A549 (cell line): ENCODE data around the gene NEUROG1. TPM values are rescaled to one million over a fixed set of nuclear protein-coding genes. Genes with fewer than 3 reads are reported as not detected.

Experiments used
- ATAC-seq, 2 experiments: fragments of 200-7000 bp in 1 of 2; fragments of >200 bp in 1 of 2; cut with Nextera tagmentation in 1 of 2; cut with Tn5 transposase in 1 of 2; 3 replicates each; pipeline versions ENCODE4 v1.8.0 to v1.9.1; 2018 to 2020; ENCODE audit warnings: mild to moderate bottlenecking in 1 of 2, moderate library complexity in 1 of 2
- CTCF ChIA-PET: fragments of 300-600 bp; sonication (Branson Sonifier 250); formaldehyde crosslinking; extraction: SDS; loops from one replicate; lab custom pipeline; 2021; ENCODE audit warnings: antibody characterized with exemption, inconsistent platforms; lab: Yijun Ruan, JAX
- POLR2A ChIA-PET: fragments of 350-600 bp; formaldehyde crosslinking; extraction: SDS; loops from one replicate; lab custom pipeline; 2021; ENCODE audit warnings: antibody characterized with exemption, inconsistent platforms; lab: Yijun Ruan, JAX
- DNase-seq, 2 experiments: peaks; one replicate each; pipeline versions ENCODE4 v3.0.0 to v3.0.0-alpha.2; 2011 to 2016; ENCODE audit warnings: low read depth in 1 of 2, low spot score in 1 of 2
- FAIRE-seq: peaks from 2 replicates; lab custom pipeline; 2011; peaks lifted over from hg19 to GRCh38; lab: Jason Lieb, UNC
- H3K27ac ChIP-seq, 2 experiments: fragments of >200 bp; sonication (Bioruptor Twin); formaldehyde crosslinking; 3 replicates each; pipeline ENCODE4 v1.5.1; 2016 to 2017
- H3K4me1 ChIP-seq: fragments of >200 bp; sonication (Bioruptor Twin); formaldehyde crosslinking; 3 replicates; pipeline ENCODE4 v1.6.1; 2016
- H3K4me2 ChIP-seq: fragments of >200 bp; sonication (Bioruptor Twin); formaldehyde crosslinking; 3 replicates; pipeline ENCODE4 v1.6.1; 2016
- H3K4me3 ChIP-seq: fragments of >200 bp; sonication (Bioruptor Twin); formaldehyde crosslinking; 3 replicates; pipeline ENCODE4 v1.5.1; 2016
- H3K9me3 ChIP-seq: fragments of >200 bp; sonication (Bioruptor Twin); formaldehyde crosslinking; 3 replicates; pipeline ENCODE4 v1.6.1; 2016
- BCL3 ChIP-seq: fragments of >200 bp; sonication (Bioruptor Twin); formaldehyde crosslinking; IDR thresholded peaks from 3 replicates; pipeline ENCODE4 v1.6.1; 2016
- BHLHE40 ChIP-seq: IDR thresholded peaks from 2 replicates; pipeline ENCODE4 v1.6.1; 2012; ENCODE audit warnings: low read depth, low read length, inconsistent platforms
- CBX2 ChIP-seq: fragments of 200-600 bp; sonication (generic); IDR thresholded peaks from 2 replicates; pipeline ENCODE4 v1.6.1; 2016; ENCODE audit warnings: low read depth, mild to moderate bottlenecking, borderline replicate concordance
- CBX8 ChIP-seq: fragments of 200-600 bp; sonication (generic); IDR thresholded peaks from 2 replicates; pipeline ENCODE4 v1.6.1; 2016
- CEBPB ChIP-seq, 2 experiments: fragments of >200 bp in 1 of 2; sonication (Bioruptor Twin) in 1 of 2; formaldehyde crosslinking in 1 of 2; IDR thresholded peaks; 2 replicates each; pipeline ENCODE4 v1.6.1; 2012 to 2016
- CHD2 ChIP-seq: fragments of 150-350 bp; IDR thresholded peaks from 2 replicates; pipeline ENCODE4 v1.6.1; 2014; ENCODE audit warnings: low read length; ENCODE audit not compliant: partially characterized antibody
- CTCF ChIP-seq: fragments of >200 bp; sonication (Bioruptor Twin); formaldehyde crosslinking; IDR thresholded peaks from 3 replicates; pipeline ENCODE4 v1.5.1; 2016
- EHF ChIP-seq: fragments of 250-450 bp; sonication (Bioruptor Pico); IDR thresholded peaks from 2 replicates; pipeline ENCODE4 v1.5.0; 2020; ENCODE audit warnings: mild to moderate bottlenecking
- EP300 ChIP-seq, 2 experiments: fragments of >200 bp; sonication (Bioruptor Twin); formaldehyde crosslinking; IDR thresholded peaks; 2 replicates in 1 of 2; 3 replicates in 1 of 2; pipeline ENCODE4 v1.6.1; 2016 to 2017
- HDAC2 ChIP-seq: fragments of 200-600 bp; sonication (generic); IDR thresholded peaks from 2 replicates; pipeline ENCODE4 v1.6.1; 2016
- HES2 ChIP-seq: fragments of >200 bp; sonication (Bioruptor Twin); formaldehyde crosslinking; IDR thresholded peaks from 2 replicates; pipeline ENCODE4 v1.6.1; 2016
- KDM1A ChIP-seq: fragments of 200-600 bp; sonication (generic); IDR thresholded peaks from 2 replicates; pipeline ENCODE4 v1.6.1; 2016; ENCODE audit warnings: low read depth, mild to moderate bottlenecking
- MAFK ChIP-seq: fragments of 450-650 bp; IDR thresholded peaks from 2 replicates; pipeline ENCODE4 v1.6.1; 2014; ENCODE audit not compliant: partially characterized antibody
- MAZ ChIP-seq: fragments of 150-350 bp; IDR thresholded peaks from 2 replicates; pipeline ENCODE4 v1.6.1; 2014; ENCODE audit warnings: antibody characterized with exemption, low read depth, low read length, borderline replicate concordance
- NFE2L2 ChIP-seq: fragments of 150-350 bp; conservative IDR thresholded peaks from 2 replicates; pipeline ENCODE4 v1.6.1; 2014; ENCODE audit warnings: low read length
- NPAS2 ChIP-seq: fragments of 250-450 bp; sonication (Bioruptor Pico); IDR thresholded peaks from 2 replicates; pipeline ENCODE4 v1.8.0; 2022; ENCODE audit warnings: mild to moderate bottlenecking, moderate library complexity, borderline replicate concordance
- NR3C1 ChIP-seq: fragments of >200 bp; sonication (Bioruptor Twin); formaldehyde crosslinking; IDR thresholded peaks from 3 replicates; pipeline ENCODE4 v1.6.1; 2017
- PBX3 ChIP-seq: IDR thresholded peaks from 2 replicates; pipeline ENCODE4 v1.6.1; 2012
- PHF8 ChIP-seq: fragments of 200-600 bp; sonication (generic); IDR thresholded peaks from 2 replicates; pipeline ENCODE4 v1.6.1; 2016; ENCODE audit warnings: low read depth, mild to moderate bottlenecking, antibody characterized with exemption, moderate library complexity, borderline replicate concordance
- POLR2A ChIP-seq: IDR thresholded peaks from 2 replicates; pipeline ENCODE4 v1.6.1; 2012; ENCODE audit warnings: mild to moderate bottlenecking, low read length
- POLR2AphosphoS2 ChIP-seq: conservative IDR thresholded peaks from 2 replicates; pipeline ENCODE4 v1.6.1; 2012; ENCODE audit warnings: low read length, improper control_type of control experiment, inconsistent platforms
- RARB ChIP-seq: fragments of 250-450 bp; sonication (Bioruptor Pico); IDR thresholded peaks from 2 replicates; pipeline ENCODE4 v1.8.0; 2021; ENCODE audit warnings: mild to moderate bottlenecking, moderate library complexity
- REST ChIP-seq: fragments of 200-600 bp; sonication (generic); IDR thresholded peaks from 2 replicates; pipeline ENCODE4 v1.6.1; 2016; ENCODE audit warnings: antibody characterized with exemption, mild to moderate bottlenecking, moderate library complexity
- RNF2 ChIP-seq: fragments of 200-600 bp; sonication (generic); IDR thresholded peaks from 2 replicates; pipeline ENCODE4 v1.6.1; 2016; ENCODE audit warnings: low read depth, mild to moderate bottlenecking, antibody characterized with exemption, moderate library complexity, borderline replicate concordance
- SREBF2 ChIP-seq: fragments of 450-650 bp; IDR thresholded peaks from 2 replicates; pipeline ENCODE4 v1.6.1; 2014; ENCODE audit warnings: mild to moderate bottlenecking, moderate library complexity
- TP53 ChIP-seq: fragments of 250-450 bp; sonication (Bioruptor Pico); IDR thresholded peaks from 2 replicates; pipeline ENCODE4 v1.5.0; 2021; ENCODE audit warnings: mild to moderate bottlenecking, moderate library complexity
- USF2 ChIP-seq: fragments of 450-650 bp; IDR thresholded peaks from 2 replicates; pipeline ENCODE4 v1.6.1; 2014; ENCODE audit warnings: antibody characterized with exemption
- ZSCAN20 ChIP-seq: fragments of 250-450 bp; sonication (Bioruptor Pico); IDR thresholded peaks from 2 replicates; pipeline ENCODE4 v1.8.0; 2022; ENCODE audit warnings: mild to moderate bottlenecking, moderate library complexity
- WGBS: methylation state at CpG from one replicate; pipeline ENCODE4 v1.1.6; 2017; ENCODE audit errors: missing lambda C conversion rate; 5-methylcytosine and 5-hydroxymethylcytosine counted together
- polyA plus RNA-seq, 4 experiments: library from polyadenylated mRNA; depleted of rRNA in 3 of 4; stranded (reverse); fragments of >200 nt; fragmentation: RNase III in 1 of 4; extraction: RNeasy Plus Mini Kit Qiagen cat#74134 plus additional on column Dnase treatment in 1 of 4; gene quantifications; 2 replicates in 3 of 4; 3 replicates in 1 of 4; pipeline ENCODE4 v1.2.3, GENCODE V29; 2011 to 2017

The NEUROG1 gene
- polyA plus RNA-seq, 2 of the 4 experiments (the other 2 are of a cell fraction), result not detected

- ATAC-seq (no peak), DNase-seq (no peak), FAIRE-seq (no peak)
- WGBS, result 16% methylated on average over 2 of the region's 2 CpGs
- no peak overlapping the region for H3K27ac ChIP-seq
- H3K4me3 ChIP-seq, result no peak overlapping the region
- H3K4me2 ChIP-seq, result no peak overlapping the region
- H3K4me1 ChIP-seq, result no peaks in the 10 kb centered on the region
- ChIA-PET POLR2A (no interaction called here), CTCF (interaction anchor here (0.6 to 6.0 kb wide), 4 partner anchors 18 to 124 kb away, joined by 3 to 22 read pairs (median 4); no protein-coding TSS in a partner anchor)
- no peak for TF ChIP-seq RARB
- no peak for TF ChIP-seq SREBF2
- no peak for TF ChIP-seq PBX3
- TF ChIP-seq NR3C1, result no peak
- no peak for TF ChIP-seq USF2
- TF ChIP-seq CTCF, result no peak
- no peak for TF ChIP-seq TP53 (CRISPR knock-in tag)
- no peak for TF ChIP-seq BCL3
- TF ChIP-seq MAZ, result no peak
- TF ChIP-seq NPAS2 (CRISPR knock-in tag), result no peak
- no peak for TF ChIP-seq BHLHE40
- no peak for TF ChIP-seq EP300 (IDR thresholded peaks at IDR 0.05)
- H3K9me3 ChIP-seq, result no peaks in the 10 kb centered on the region
These were observed 48.5 kb upstream of the NEUROG1 start for GRCh38 chr5:135584276-135584675.

- 15% methylated on average over 6 of the region's 6 CpGs for WGBS
- ChIA-PET CTCF (interaction anchor here (1.5 to 25.3 kb wide), 3 partner anchors 16 to 116 kb away, joined by 5 to 600 read pairs (median 22); no protein-coding TSS in a partner anchor), POLR2A (no interaction called here)
- H3K27ac ChIP-seq, result no peak overlapping the region
- no peaks in the 10 kb centered on the region for H3K4me1 ChIP-seq
- DNase-seq, result no peak
- H3K4me3 ChIP-seq, result no peak overlapping the region
- no peak for FAIRE-seq
- no peak overlapping the region for H3K4me2 ChIP-seq
- no peak for ATAC-seq
- 0 out of 3 replicates have a peak, but pooled peaks cover 8% of the 10 kb centered on the region for H3K9me3 ChIP-seq
- TF ChIP-seq HES2, result no peak
- no peak for TF ChIP-seq TP53 (CRISPR knock-in tag)
- no peak for TF ChIP-seq POLR2A
- TF ChIP-seq EP300 (IDR thresholded peaks at IDR 0.05), result no peak
- no peak for TF ChIP-seq CHD2
- no peak for TF ChIP-seq CEBPB (IDR thresholded peaks at IDR 0.05)
- TF ChIP-seq HDAC2, result no peak
- no peak for TF ChIP-seq NFE2L2
- TF ChIP-seq REST, result no peak
- TF ChIP-seq CBX8, result no peak
- TF ChIP-seq POLR2AphosphoS2, result no peak
- no peak for TF ChIP-seq RNF2
- no peak for TF ChIP-seq KDM1A
- no peak for TF ChIP-seq BCL3
- TF ChIP-seq MAFK, result no peak
- TF ChIP-seq PHF8, result no peak
- TF ChIP-seq EHF (CRISPR knock-in tag), result no peak
- no peak for TF ChIP-seq ZSCAN20
- TF ChIP-seq CBX2, result no peak
These were observed 46.5 kb upstream of the NEUROG1 start for GRCh38 chr5:135582099-135582781.
